Measurements from ENCODE around the gene TLR3.
"Not testable (repeated sequence)": the region's sequence is repeated elsewhere in the genome, so short reads cannot be mapped to it uniquely, and the experiment has no call there.

- TF ChIP-seq CTCF (IDR thresholded peaks at IDR 0.05; ENCODE audit: insufficient read depth, low read depth, low read length); EZH2 (IDR thresholded peaks at IDR 0.05; ENCODE audit: insufficient read depth, low read length): not testable (repeated sequence)
Observed at GRCh38 chr4:186047501-186047900, 21.5 kb upstream of the TLR3 start.
